GM12892 (cell line): ENCODE data around the gene SBK1. TPM values are rescaled to one million over a fixed set of nuclear protein-coding genes. Genes with fewer than 3 reads are reported as not detected.
"Not testable (repeated sequence)": the region's sequence is repeated elsewhere in the genome, so short reads cannot be mapped to it uniquely, and the experiment has no call there.

Experiments
- DNase-seq: peaks from one replicate; pipeline ENCODE4 v3.0.0; 2011; ENCODE audit not compliant: insufficient read length
- FAIRE-seq: peaks from 2 replicates; lab custom pipeline; 2011; peaks lifted over from hg19 to GRCh38; lab: Jason Lieb, UNC
- POLR2A ChIP-seq: IDR thresholded peaks from 2 replicates; pipeline ENCODE4 v1.6.1; 2011; ENCODE audit warnings: low read depth, low read length, control low read depth
- POLR2AphosphoS5 ChIP-seq: IDR thresholded peaks from 2 replicates; pipeline ENCODE4 v1.6.1; 2011; ENCODE audit warnings: low read depth, low read length, control low read depth
- TAF1 ChIP-seq: IDR thresholded peaks from 2 replicates; pipeline ENCODE4 v1.6.1; 2011; ENCODE audit warnings: low read depth, mild to moderate bottlenecking, control low read depth, low read length, borderline replicate concordance
- polyA plus RNA-seq: library from polyadenylated mRNA; unstranded; fragments of >200 nt; gene quantifications from one replicate; pipeline ENCODE4 v1.2.1, GENCODE V29; 2012; ENCODE audit warnings: missing spikeins, inconsistent platforms; ENCODE audit not compliant: missing spikeins

Gene SBK1
- 0.13 TPM for polyA plus RNA-seq

DNA sequence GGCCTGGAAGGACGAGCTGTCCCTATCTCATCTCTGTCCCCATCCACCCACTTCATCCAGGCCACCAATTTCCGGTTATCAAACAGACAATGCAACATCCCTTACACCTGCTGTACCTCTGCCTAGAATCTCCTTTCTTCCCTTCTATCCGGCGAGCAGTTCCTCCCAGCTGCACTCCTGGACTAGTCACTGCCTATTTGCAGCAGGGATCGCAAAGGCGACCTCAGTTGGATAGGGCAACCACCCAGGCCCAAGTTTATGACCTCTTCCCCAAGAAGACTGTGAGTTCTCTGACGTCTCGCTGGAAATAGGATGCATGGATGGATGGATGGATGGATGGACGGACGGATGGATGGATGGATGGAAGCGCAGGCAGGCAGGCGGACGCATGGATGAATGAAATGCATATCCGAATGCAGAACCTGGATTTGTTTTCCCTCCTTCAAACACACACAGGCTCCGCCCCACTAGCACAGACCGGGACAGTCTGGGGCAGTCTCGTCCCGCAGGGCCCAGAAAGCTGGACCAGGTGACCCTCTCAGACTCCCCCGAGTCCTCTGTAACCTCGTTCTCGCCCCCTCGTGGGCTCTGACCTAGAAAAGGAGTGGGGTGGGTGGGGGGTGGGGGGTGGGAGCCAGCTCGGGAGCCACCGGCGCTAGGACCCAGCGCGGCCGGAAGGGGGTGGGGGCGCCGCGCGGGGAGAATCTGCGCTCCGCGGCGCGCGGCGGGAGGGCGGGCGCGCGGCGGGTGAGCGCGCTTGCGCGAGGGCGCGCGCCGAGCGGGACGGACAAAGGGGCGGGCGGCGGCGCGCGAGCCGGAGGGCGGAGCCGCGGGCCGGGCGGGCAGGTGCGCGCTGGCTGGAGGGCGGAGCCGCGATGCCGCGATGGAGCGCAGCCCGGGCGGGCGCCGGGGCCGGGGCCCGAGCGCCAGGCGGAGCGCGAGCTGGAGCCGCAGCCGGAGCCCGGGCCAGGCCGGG lies at the start of gene SBK1:
Gene SBK1 (plus strand): TSS at position 875 of the 976 bp plus-strand sequence. CDS start 24,867 bp downstream, outside the sequence.
- DNase-seq (peak; percentile 97), FAIRE-seq (peak; percentile 91)
- peak; percentile 23; the same call in 1 of the 2 replicates for TF ChIP-seq TAF1
- peak; percentile 67 for TF ChIP-seq POLR2AphosphoS5
- TF ChIP-seq POLR2A = peak; percentile 65; the same call in 1 of the 2 replicates

DNA sequence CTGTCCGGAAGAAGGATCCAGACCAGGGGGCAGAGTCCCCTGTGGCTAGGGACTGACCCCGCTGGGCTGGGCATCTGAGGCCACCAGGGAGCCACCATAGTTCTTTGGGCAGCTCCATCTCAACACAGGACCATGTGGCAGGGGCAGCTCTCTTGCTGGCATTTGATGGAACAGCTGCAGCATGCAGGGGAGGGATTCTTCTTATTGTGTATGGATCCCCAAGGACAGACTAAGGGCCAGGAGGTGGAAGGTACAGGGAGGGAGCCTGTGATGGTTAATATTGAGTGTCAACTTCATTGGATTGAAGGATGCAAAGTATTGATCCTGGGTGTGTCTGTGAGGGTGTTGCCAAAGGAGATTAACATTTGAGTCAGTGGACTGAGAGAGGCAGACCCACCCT lies 42.8 kb upstream of the SBK1 start:
- DNase-seq, FAIRE-seq: not testable (repeated sequence)

DNA sequence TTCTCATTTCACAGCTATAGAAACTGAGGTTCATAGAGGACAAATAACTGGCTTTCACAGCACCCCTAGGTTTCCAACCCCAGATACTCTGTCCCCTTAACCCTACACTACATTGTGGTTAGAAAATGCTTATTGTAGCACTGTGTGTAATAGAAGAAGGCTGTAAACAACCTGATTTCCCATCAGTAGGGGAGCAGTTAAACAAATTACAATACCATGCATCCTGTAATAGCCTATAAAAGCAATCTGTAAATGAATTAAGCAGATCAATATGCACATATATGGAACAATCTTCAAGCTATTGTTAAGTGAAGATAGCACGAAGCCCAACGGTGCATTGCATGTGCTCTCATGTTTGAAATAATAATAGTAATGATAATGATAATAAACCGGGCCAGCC lies 41.3 kb upstream of the SBK1 start:
- FAIRE-seq = no peak
- TF ChIP-seq POLR2AphosphoS5 (no peak), POLR2A (no peak), TAF1 (no peak)
- DNase-seq = no peak

DNA sequence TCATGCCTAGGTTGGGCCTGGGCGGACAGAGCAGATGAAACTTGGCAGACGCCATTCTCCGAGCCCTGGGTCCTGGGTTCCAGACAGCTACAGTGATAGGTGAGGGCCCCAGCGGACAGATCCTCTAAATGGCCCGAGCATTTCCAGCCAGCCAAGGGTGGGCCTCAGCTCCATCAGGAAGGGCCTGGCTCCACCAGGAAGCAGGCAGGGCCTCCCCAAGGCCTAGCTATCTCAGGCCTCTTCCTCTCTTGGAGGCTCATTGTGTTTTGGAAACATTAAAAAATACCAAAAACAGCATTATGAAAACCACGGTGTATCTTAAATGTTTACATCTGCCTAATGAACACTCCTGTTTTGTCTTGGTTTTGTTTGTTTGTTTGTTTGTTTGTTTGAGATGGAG lies 38.2 kb upstream of the SBK1 start:
- DNase-seq (no peak), FAIRE-seq (no peak)
- TF ChIP-seq POLR2A = no peak
- TF ChIP-seq TAF1 = no peak
- no peak for TF ChIP-seq POLR2AphosphoS5

DNA sequence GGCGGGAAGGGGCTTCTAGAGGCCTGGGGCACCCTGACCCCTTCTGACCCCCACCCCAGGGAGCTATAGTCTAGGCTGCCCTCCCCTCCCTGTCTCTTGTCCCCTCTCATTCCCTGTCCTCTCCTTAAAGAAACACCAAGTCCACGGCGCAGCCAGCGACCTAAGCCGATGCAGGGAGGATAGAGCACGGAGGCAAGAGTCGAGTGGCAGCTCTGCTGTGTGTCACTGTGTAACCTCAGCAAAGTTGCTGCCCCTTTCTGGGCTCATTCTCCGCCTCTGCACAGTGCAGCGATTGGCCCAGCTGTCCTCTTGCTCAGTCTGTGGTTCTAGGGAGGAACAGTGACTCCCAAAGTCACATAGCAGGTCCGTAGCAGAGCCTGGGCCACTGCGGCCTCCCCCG lies 36.5 kb upstream of the SBK1 start:
- DNase-seq (no peak), FAIRE-seq (no peak)
- TF ChIP-seq TAF1 = no peak
- no peak for TF ChIP-seq POLR2A
- no peak for TF ChIP-seq POLR2AphosphoS5

- no peak for TF ChIP-seq TAF1
- TF ChIP-seq POLR2A = no peak
- no peak for TF ChIP-seq POLR2AphosphoS5
- DNase-seq = no peak
- FAIRE-seq = no peak
Observed at GRCh38 chr16:28257256-28257655, 35.1 kb upstream of the SBK1 start.

DNA sequence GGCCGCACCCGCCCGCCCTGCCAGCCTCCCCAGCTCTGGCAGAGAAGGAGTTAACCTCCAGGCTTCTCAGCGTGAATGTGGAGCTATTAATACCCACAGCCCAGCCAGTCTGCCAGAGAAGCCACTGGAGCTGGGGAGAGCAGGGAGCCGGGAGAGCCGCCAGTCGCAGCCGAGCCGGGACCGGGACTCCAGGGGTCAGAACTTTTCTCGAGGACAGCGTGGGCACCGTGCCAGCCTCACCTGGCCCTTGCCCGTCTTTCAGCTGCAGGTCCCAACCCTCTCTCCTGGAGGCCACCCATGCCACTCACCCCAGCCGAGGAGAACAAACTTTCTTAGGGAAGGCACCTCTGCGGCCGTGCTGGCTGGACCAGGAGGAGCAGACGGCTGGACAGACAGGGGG lies 33.8 kb upstream of the SBK1 start:
- FAIRE-seq (no peak), DNase-seq (no peak)

GRCh38 chr16:28259091-28259780 lies 33.1 kb upstream of the SBK1 start:
- no peak for DNase-seq
- FAIRE-seq = no peak
- TF ChIP-seq POLR2A = no peak
- TF ChIP-seq TAF1 = no peak
- TF ChIP-seq POLR2AphosphoS5 = no peak

More for the DNA sequence above, 33.8 kb upstream of the SBK1 start:
- TF ChIP-seq POLR2AphosphoS5 (no peak), TAF1 (no peak), POLR2A (no peak)

DNA sequence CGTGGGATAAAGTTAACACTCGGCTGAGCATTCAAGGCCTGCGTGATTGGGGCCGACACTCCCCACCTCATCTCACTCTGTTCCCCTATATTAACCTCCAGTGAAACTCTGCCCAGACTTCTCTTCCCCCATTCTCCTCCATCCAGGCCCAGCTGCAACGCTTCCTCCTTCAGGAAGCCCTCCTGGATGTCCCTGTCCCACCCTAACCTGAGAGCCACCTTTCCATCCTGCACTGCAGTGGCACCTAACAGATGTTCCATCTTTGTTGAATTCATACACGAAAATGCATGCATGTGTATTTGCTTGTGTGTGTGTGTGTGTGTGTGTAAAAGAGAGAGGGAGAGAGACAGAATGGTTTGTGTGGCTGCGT lies 32.6 kb upstream of the SBK1 start:
- DNase-seq (no peak), FAIRE-seq (no peak)
- no peak for TF ChIP-seq TAF1
- TF ChIP-seq POLR2A = no peak
- TF ChIP-seq POLR2AphosphoS5 = no peak

DNA sequence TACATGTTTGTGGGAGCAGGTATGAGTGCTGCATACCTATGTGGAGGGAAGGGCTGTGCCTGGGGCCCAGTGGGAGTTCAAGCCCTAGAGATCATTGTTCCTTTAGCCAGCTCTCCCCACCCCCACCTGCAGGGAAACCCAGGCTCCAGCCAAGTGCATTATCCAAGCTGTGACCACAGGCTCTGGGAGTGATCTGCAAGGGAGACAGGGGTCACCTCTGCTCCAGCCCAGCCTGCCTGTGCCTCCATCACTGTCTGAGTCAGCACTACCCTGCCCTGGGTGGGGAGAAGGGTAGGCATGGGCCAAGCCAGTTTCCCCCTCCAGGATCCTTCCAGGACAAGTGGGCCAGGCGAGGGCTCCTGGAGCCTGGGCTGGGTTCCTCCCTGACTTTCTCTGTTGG lies 32.1 kb upstream of the SBK1 start:
- no peak for FAIRE-seq
- DNase-seq = no peak
- TF ChIP-seq TAF1 (no peak), POLR2AphosphoS5 (no peak), POLR2A (no peak)

DNA sequence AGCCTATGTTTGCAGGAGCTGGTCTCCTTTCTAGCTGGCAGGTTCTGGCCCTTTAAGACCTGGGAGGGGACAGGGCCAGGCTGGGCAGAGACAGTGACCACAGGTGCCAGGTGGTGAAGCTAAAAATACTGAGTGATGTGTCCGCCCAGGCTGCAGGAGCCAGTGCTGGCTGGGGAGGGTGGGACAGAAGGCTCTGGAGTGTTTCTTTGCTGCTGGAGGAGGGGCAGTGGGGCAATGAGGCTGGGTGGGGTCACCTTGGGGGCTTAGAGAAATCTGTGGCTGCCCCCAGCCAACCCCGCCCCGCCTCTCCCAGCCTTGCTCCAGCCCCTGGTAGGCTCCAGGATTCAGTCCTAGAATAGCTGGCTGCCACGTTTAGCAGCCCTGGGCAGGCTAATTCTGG lies 30.4 kb upstream of the SBK1 start:
- TF ChIP-seq POLR2A (no peak), TAF1 (no peak), POLR2AphosphoS5 (no peak)
- FAIRE-seq (no peak), DNase-seq (no peak)

DNA sequence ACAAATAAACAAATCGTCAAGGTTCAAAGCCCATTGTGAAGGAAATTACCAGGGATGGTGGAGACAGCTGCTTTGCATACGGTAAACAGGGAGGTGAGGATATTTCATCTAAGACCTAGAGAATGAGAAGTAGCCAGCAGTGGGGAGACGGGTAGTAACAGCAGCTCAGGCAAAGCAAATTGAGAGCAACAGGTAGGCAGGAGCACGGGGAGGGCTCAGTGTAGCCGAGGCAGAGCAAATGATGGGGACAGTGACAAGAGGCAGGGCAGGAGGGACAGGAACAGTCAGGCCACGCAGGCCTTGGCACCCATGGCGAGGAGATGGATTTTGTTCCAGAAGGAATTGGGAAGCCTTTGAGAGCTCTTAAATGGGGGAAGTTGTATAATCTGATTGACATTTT lies 29.0 kb upstream of the SBK1 start:
- TF ChIP-seq POLR2AphosphoS5 (no peak), TAF1 (no peak), POLR2A (no peak)
- no peak for DNase-seq
- FAIRE-seq = no peak
